ENCODE measurements around the gene ZNF485.
A peak's percentile ranks its signal among the peaks of the same experiment; 100 is the strongest.
"Not testable (repeated sequence)": the region's sequence is repeated elsewhere in the genome, so short reads cannot be mapped to it uniquely, and the experiment has no call there.

ZNF485 gene

DNA sequence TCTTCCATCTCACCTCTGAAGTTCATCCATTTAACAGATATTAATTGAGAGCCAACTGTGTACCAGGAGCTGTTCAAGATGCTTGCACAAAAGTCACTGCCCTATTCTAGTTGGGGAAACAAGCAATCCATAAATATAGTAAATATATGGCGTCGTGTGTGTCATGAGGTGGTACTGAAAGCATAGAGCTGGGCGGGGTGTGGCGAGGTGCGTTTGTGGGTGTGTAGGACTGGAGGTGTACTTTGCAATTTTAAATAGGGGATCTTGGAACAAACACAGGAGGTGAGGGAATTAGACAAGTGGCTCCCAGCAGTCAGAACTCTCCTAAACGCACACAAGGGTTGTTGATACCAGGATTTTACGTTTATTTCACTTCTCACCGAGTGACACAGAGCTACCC is 31.3 kb upstream of the ZNF485 start:
- peak overlapping the region; percentile 68 for H3K4me3 ChIP-seq (ENCODE audit: low read depth, low read length)
- no peak for TF ChIP-seq CTCF (IDR thresholded peaks at IDR 0.05; ENCODE audit: low read depth, low read length)

- no peak overlapping the region for H3K4me3 ChIP-seq (ENCODE audit: low read depth, low read length)
- TF ChIP-seq CTCF (IDR thresholded peaks at IDR 0.05; ENCODE audit: low read depth, low read length): no peak
These were observed 30.2 kb upstream of the ZNF485 start for GRCh38 chr10:43576062-43576461.

DNA sequence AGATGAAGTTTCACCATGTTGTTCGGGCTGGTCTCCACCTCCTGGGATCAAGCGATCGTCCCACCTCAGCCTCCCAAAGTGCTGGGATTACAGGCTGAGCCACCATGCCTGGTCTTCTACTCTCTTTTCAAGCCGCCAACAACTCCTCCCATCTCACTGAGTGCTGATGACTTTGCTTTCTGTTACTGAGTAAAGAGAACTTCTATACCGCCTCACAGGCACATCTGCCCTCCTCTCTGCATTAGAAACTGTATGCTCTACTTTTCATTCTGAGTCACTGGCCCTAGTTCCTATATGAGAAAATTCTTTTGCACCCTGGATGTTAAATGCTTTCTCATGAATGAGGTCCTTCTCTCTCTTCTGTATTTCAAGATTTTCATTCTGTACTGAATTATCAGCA is 29.7 kb upstream of the ZNF485 start:
- no peak for TF ChIP-seq CTCF (IDR thresholded peaks at IDR 0.05; ENCODE audit: low read depth, low read length)
- no peak overlapping the region for H3K4me3 ChIP-seq (ENCODE audit: low read depth, low read length)

DNA sequence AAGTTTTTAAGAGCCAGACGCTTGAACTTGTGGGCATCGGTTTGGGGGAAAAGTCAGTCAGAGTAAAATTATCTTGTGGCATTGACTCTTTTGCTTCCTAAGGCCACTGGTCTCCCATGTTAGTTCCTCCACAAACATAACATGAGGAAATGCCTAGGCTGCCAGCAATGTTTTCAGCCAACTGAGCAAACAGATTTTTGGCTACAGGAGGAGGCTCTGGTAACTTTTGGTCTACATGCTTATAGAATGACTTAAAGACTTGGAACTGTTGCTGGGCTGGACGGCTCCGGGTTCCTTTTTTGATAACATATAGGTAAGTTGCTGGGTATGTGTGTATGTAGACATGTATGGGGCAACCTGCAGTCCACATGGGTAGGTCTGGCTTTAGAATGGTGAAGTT is 22.2 kb upstream of the ZNF485 start:
- no peak overlapping the region for H3K4me3 ChIP-seq (ENCODE audit: low read depth, low read length)
- TF ChIP-seq CTCF (IDR thresholded peaks at IDR 0.05; ENCODE audit: low read depth, low read length): no peak

DNA sequence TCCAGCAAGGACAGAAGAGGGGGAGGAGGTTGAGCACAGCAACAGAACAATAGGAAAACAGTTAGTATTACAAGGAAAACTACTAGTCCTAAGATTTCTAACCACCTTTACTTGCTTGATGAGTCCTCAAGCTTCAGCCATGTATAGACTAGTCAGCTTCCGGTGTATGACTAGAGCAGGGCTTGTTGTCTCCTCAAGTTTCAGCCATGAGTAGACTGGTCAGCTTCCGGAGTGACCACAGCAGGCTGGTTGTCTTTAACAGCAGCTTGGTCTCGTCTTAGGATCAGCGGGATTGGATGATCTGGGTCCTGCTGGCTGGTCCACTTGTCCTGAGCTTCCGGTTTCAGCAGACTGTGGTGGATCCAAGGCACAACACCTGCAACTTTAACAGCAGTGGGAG is 21.2 kb upstream of the ZNF485 start:
- no peak for TF ChIP-seq CTCF (IDR thresholded peaks at IDR 0.05; ENCODE audit: low read depth, low read length)
- no peak overlapping the region for H3K4me3 ChIP-seq (ENCODE audit: low read depth, low read length)

- H3K4me3 ChIP-seq (ENCODE audit: low read depth, low read length): no peak overlapping the region
- TF ChIP-seq CTCF (IDR thresholded peaks at IDR 0.05; ENCODE audit: low read depth, low read length): no peak
These were observed 20.1 kb upstream of the ZNF485 start for GRCh38 chr10:43585981-43586729.

DNA sequence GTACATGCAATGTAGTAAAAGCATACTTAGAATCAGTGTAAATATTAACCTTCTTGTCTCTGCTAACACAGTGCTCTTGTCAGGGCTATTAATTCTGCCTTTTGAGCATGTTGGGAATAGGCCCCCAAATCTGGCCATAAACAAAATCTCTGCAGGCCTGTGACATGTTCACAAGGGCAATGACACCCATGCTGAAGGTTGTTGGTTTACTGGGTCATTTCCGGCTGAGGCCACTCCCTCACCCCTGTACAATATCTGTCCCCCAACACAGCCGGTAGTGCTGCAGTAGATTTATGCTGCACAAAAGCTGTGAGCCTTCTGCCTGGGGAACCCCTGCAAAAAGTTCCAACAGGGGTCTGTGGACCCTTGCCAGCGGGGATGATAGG is 19.5 kb upstream of the ZNF485 start:
- H3K4me3 ChIP-seq (ENCODE audit: low read depth, low read length): not testable (repeated sequence)

All from WI38 (cell line).